Transverse colon (tissue), 3 donors: ENCODE results near the gene HMX1.

Source experiments
- POLR2A ChIP-seq: fragments of 450-650 bp; IDR thresholded peaks from one replicate; pipeline ENCODE4 v1.6.1; 2016; ENCODE audit warnings: antibody characterized with exemption, mild to moderate bottlenecking, moderate library complexity
- TF ChIP-seq, protein P1 (sequence below), 5 experiments: fragments of 200-600 bp in 3 of 5; fragments of 450-650 bp in 2 of 5; sonication (generic) in 3 of 5; IDR thresholded peaks; 1 replicate in 2 of 5; 2 replicates in 3 of 5; pipeline ENCODE4 v1.5.1; 2016 to 2017; ENCODE audit warnings: antibody characterized with exemption in 5 of 5, inconsistent platforms in 3 of 5, mild to moderate bottlenecking in 2 of 5, moderate library complexity in 1 of 5

- TF ChIP-seq POLR2A, result no peak
- TF ChIP-seq, protein P1, sequence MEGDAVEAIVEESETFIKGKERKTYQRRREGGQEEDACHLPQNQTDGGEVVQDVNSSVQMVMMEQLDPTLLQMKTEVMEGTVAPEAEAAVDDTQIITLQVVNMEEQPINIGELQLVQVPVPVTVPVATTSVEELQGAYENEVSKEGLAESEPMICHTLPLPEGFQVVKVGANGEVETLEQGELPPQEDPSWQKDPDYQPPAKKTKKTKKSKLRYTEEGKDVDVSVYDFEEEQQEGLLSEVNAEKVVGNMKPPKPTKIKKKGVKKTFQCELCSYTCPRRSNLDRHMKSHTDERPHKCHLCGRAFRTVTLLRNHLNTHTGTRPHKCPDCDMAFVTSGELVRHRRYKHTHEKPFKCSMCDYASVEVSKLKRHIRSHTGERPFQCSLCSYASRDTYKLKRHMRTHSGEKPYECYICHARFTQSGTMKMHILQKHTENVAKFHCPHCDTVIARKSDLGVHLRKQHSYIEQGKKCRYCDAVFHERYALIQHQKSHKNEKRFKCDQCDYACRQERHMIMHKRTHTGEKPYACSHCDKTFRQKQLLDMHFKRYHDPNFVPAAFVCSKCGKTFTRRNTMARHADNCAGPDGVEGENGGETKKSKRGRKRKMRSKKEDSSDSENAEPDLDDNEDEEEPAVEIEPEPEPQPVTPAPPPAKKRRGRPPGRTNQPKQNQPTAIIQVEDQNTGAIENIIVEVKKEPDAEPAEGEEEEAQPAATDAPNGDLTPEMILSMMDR (IDR thresholded peaks at IDR 0.05), result no peak
Observed at GRCh38 chr4:8876982-8877779, 5.5 kb upstream of the HMX1 start.
